Measurements from ENCODE around the gene IGHMBP2.

The IGHMBP2 gene

GRCh38 chr11:68963779-68964178 lies 60.1 kb downstream of the IGHMBP2 start:
- DNase-seq (ENCODE audit: low read depth) = no peak
- H3K4me3 ChIP-seq (ENCODE audit: low read depth, low read length) = no peak overlapping the region
- no peak for TF ChIP-seq CTCF (IDR thresholded peaks at IDR 0.05; ENCODE audit: low read depth, low read length, missing control alignments)

GRCh38 chr11:68965901-68966853 lies 62.5 kb downstream of the IGHMBP2 start:
- no peak for DNase-seq (ENCODE audit: low read depth)
- no peak for TF ChIP-seq CTCF (IDR thresholded peaks at IDR 0.05; ENCODE audit: low read depth, low read length, missing control alignments)
- H3K4me3 ChIP-seq (ENCODE audit: low read depth, low read length) = no peak overlapping the region

- TF ChIP-seq CTCF (IDR thresholded peaks at IDR 0.05; ENCODE audit: low read depth, low read length, missing control alignments) = no peak
- no peak overlapping the region for H3K4me3 ChIP-seq (ENCODE audit: low read depth, low read length)
- DNase-seq (ENCODE audit: low read depth) = no peak
Measured at GRCh38 chr11:68966894-68967780, 63.4 kb downstream of the IGHMBP2 start.

GRCh38 chr11:68968306-68969250 lies 64.9 kb downstream of the IGHMBP2 start:
- no peak overlapping the region for H3K4me3 ChIP-seq (ENCODE audit: low read depth, low read length)
- no peak for DNase-seq (ENCODE audit: low read depth)
- no peak for TF ChIP-seq CTCF (IDR thresholded peaks at IDR 0.05; ENCODE audit: low read depth, low read length, missing control alignments)

- DNase-seq (ENCODE audit: low read depth) = no peak
- H3K4me3 ChIP-seq (ENCODE audit: low read depth, low read length) = no peak overlapping the region
- no peak for TF ChIP-seq CTCF (IDR thresholded peaks at IDR 0.05; ENCODE audit: low read depth, low read length, missing control alignments)
Measured at GRCh38 chr11:68969386-68969785, 65.7 kb downstream of the IGHMBP2 start.
